HG03342 (cell line): Measurements from ENCODE around the gene ZNF561.
"Not testable (repeated sequence)": the region's sequence is repeated elsewhere in the genome, so short reads cannot be mapped to it uniquely, and the experiment has no call there.

Experiments used
- ATAC-seq: cut with Tn5 transposase; IDR thresholded peaks from one replicate; pipeline ENCODE4 v1.9.1; 2021; ENCODE audit warnings: mild to moderate bottlenecking, moderate library complexity; ENCODE audit not compliant: unreplicated experiment

ZNF561 gene

DNA sequence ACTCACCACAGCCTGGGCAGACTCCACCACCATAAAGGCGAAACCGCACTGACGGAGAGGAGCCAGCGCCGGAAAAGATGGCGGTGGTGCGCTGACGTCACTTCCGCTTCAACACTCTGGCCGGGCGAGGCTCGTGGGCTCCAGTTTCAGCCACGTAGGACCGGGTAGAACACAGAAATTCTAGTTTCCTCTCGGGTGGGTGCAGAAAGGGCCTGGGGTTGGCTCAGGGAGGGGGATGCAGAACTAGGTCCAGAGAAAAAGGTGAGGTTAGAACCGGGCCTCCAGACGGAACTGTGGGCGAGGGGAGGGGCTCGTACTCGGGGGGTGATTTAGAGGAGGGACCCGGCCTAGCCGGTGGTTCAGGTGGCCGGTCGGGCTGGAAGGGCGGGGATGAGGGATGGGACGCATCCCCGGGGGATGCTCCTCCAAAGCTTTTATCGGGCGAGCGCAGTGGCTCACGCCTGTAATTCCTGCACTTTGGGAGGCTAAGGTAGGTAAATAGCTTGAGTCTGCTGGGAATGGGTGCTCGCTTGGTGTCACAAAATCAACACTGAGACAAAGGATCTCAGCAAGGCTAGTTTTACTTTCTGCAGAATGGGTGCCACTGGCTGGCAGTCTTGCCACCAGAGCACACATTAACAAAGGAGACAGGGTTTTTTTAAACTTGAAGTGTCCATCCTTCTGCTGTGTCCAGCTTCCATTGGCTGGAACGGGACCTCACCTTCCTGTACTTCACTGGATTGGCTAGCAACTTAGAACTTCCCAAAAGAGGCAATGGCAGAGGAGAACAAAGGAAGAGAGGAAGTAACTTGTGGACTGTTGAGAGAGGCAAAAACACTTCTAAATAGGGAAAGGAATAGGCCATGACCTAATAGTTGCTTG lies at the start of gene ZNF561:
Gene ZNF561, minus strand, starts transcription at position 77 of the 882 bp plus-strand sequence. CDS start 1,776 bp downstream, outside the sequence.
- peak; percentile 71 for ATAC-seq

DNA sequence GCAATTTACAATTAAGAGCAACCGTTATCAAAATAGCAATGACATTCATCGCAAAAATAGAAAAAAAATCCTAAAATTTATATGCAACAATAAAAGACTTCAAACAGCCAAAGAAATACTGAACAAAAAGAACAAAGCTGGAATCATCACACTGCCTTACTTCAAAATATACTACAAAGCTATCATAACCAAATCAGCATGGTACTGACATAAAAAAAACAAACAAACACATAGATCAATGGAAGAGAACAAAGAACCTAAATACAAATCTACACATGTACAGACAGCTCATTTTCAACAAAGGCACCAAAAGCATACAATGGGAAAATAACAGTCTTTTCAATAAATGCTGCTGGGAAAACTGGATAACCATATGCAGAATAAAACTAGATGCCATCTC lies 47.5 kb upstream of the ZNF561 start:
- no peak for ATAC-seq

DNA sequence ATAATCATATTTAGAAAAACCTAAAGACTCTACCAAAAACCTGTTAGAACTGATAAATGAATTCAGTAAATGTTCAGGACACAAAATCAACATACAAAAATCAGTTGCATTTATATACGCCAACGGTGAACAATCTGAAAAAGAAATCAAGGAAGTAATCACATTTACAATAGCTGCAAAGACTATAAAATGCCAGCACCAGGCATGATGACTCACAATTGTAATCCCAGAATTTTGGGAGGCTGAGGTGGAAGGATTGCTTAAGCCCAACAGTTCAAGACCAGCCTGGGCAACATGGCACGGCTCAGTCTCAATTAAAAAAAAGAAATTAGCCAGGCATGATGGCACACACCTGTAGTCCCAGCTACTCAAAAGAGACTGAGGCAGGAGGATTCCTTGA lies 46.9 kb upstream of the ZNF561 start:
- ATAC-seq: no peak

DNA sequence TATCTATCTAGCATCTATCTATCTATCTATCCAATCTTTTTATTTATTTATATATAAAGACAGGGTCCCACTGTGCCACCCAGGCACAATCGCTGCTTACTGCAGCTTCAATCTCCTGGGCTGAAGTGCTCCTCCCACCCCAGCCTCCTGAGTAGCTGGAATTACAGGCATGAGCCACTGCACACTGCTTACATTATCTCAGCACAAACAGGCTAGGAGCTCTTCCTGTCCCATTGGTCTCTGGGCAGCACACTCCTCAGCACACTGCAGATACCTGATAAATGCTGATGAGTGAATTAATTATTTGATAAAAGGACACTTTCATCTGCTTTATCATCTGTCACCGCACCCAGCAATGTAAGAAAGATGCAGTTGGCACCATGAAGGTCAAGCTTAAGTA lies 37.7 kb upstream of the ZNF561 start:
- no peak for ATAC-seq

DNA sequence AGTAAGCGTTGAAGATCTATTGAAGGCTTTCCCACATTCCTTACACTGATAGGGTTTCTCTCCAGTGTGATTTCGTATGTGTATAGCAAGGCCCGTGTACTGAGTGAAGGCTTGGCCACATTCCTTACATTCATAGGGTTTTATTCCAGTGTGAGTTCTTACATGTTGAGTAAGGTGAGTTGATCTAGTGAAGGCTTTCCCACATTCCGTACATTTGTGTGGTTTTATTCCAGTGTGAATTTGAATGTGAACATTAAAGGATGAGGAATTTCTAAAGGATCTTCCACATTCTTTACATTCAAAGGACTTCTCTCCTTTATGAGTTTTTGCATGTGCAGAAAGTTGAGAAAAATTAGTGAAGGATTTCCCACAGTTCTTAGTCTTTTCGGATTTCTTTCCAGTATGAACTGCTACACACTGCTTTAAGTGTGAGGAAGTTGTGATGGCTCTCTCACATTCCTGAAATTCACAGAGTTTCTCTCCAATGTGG lies 32.1 kb upstream of the ZNF561 start:
- not testable (repeated sequence) for ATAC-seq

DNA sequence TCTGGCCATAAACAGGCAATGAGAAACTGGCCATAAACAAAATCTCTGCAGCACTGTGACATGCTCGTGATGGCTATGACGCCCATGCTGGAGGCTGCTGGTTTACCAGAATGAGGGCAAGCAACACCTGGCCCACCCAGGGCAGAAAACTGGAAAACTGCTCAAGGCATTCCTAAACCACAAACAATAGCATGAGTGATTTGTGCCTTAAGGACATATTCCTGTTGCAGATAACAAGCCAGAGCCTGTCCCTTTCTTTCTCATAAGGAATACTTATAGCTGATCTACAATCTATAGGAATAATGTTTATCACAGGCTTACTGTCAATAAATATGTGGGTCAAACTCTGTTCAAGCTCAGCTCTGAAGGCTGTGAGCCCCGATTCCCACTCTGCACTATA lies 30.4 kb upstream of the ZNF561 start:
- not testable (repeated sequence) for ATAC-seq

DNA sequence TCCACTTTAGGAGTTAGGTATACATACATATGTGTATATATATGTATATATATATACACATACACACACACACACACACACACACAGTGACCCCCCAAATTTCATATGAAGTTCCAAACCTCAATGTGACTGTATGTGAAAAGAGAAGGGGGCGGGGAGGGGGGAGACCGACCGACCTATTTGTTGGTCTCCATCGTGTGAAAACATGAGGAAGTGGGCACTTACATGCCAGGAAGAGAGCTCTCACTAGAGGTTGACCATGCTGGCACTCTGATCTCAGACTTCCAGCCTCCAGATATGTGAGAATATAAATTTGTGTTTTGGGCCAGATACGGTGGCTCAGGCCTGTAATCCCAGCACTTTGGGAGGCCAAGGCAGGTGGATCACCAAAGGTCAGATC lies 29.3 kb upstream of the ZNF561 start:
- ATAC-seq: no peak

DNA sequence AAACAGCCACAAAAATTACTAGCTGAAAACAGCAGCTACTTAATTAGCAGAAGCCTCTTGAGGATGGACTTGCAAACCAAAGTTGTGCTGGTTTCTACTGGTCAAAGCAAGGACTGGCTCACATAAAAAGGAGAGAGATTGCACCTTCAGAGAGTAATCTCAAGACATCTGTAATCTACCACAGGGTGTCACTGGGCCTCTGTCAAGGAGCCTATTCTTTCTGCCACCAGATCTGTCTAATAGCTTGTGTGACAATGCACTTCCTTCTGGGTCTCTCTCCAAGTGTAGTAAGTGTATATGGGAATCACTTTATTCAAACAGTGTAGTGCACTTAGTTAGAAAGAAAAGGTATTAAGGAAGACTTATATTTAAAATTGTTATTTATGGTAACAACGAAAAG lies 24.4 kb upstream of the ZNF561 start:
- no peak for ATAC-seq

DNA sequence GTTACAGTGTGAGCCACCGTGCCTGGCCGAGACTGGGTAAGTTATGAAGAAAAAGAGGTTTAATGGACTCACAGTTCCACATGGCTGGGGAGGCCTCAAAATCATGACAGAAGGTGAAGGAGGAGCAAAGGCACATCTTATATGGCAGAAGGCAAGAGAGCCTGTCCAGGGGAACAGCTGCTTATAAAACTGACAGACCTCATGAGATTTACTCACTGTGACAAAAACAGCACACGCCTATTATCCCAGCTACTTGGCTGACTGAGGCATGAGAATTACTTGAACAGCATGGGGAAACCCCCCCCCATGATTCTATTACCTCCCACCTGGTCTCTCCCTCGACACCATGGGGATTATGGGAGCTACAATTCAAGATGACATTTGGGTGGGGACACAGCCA lies 23.4 kb upstream of the ZNF561 start:
- ATAC-seq: no peak

DNA sequence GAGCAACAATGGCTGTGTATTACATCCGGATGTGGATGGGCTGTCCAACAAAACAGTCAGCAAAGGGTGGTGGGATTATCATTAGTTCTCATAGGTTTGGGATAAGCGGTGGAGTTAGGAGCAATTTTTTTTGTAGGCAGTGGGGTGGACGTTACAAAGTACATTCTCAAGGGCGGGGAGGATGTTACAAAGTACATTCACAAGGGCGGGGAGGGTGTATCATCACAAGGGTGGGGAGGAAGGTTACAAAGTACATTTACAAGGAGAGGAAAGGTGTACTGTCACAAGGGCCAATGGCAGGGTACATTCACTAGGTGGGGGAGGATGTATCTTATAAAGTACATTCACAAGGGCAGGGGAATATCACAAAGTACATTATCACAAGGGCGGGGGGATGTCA lies 20.8 kb upstream of the ZNF561 start:
- no peak for ATAC-seq

DNA sequence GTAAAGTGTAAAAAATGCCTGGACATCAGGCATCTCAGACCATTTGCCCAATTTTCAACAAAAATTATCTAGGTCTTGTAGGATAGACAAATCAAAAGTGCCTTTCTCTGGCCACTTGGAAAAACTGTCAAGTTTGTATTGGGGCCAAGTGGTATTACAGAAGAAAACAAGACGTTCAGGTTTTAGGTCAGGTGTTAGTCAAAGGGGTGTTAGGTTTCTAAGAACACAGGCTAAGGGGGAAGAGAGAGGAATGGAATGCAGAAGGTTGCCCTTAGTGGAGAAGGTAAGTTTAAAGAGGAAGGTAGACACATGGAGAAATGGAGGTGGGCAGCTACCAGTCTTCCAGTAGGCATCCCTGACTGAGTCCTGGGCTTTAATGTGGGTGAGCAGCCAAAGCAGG lies 19.9 kb upstream of the ZNF561 start:
- no peak for ATAC-seq

DNA sequence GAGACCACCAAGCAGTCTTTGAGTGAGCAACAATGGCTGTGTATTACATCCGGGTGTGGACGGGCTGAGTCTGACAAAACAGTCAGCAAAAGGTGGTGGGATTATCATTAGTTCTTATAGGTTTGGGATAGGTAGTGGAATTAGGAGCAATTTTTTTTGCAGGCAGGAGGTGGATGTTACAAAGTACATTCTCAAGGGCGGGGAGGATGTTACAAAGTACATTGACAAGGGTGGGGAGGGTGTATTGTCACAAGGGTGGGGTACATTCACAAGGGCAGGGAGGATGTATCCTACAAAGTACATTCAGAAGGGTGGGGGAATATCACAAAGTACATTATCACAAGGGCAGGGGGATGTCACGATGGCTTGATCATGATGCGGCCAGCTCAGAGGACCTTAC lies 15.0 kb upstream of the ZNF561 start:
- ATAC-seq: no peak

DNA sequence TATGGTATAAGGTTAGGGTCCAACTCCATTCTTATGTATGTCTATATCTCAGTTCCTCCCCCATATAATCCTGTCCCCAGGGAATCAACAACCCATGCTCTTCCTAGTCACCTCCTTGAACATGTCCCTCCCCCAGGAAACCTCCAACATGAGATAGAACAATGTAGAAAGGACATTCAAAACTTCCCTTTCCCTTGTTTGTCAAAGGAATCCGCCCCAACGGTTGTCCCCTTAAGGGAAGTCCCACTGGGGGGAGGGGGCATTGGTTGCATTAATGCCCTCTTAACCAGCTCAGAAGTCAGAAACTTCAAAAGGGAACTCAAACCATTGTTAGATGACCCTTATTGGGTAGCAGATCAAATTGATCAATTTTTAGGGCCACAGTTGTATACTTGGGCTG lies 6.8 kb upstream of the ZNF561 start:
- no peak for ATAC-seq

DNA sequence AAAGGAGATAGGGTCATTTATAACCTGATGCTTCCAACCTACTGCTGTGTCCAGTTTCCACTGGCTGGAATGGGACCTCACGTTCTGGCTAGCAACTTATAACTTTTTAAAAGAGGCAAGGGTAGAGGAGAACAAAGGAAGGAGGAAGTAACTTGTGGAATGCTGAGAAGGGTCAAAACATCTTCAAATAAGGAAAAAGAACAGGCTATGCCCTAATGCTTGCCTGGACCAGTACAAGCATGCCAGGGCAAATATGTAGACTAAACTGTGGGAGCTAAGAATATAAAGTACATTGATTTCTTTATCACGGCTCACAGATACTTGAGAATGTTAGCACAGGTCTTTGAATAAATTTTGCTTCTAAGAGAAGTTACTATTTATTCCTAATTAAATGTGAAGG lies 1.5 kb upstream of the ZNF561 start:
- no peak for ATAC-seq

DNA sequence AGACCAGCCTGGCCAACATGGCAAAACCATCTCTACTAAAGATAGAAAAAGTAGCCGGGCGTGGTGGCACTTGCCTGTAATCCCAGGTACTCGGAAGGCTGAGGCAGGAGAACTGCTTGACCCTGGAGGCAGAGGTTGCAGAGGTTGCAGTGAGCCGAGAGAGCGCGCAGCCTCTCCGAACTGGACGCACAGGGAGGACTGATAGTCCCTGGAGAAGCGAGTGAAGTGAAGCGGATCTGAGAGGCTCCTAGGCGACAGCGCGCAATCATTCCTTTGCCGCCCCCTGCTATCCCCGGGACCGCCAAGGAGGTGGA lies 233 bp downstream of the ZNF561 start:
- no peak for ATAC-seq

DNA sequence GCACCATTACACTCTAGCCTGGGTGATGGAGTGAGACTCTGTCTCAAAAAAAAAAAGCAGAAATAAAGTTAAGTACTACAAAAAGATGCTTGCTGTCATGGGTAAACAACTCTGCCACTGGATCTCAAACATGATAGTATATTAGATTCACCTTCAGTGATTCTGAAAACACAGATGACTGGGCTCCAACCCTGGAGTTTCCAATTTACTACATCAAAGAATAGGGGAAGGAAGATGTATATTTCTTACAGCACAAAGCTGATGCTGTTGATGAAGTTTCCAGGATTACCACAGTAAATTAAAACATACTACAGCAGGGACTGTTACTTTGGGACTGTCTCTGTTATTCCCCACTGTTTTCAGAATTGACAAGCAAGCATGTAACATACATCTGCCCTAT lies 5.2 kb downstream of the ZNF561 start:
- no peak for ATAC-seq

DNA sequence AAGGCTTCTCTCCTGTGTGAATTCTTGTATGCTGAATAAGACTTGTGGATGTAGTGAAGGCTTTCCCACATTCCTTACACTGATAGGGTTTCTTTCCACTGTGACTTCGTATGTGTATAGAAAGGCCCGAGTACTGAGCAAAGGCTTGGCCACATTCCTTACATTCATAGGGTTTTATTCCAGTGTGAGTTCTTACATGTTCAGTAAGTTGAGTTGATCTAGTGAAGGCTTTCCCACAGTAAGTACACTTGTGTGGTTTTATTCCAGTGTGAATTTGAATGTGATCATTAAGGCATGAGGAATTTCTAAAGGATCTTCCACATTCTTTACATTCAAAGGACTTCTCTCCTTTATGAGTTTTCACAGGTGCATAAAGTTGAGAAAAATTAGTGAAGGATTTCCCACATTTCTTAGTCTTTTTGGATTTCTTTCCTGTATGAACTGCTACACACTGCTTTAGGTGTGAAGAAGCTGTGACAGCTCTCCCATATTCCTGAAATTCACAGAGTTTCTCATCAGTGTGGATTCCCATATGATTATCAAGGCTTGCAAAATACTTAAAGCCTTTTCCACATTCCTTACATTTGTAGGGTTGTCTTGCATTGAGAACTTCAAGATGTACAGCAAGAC lies 10.4 kb downstream of the ZNF561 start:
- ATAC-seq: no peak

DNA sequence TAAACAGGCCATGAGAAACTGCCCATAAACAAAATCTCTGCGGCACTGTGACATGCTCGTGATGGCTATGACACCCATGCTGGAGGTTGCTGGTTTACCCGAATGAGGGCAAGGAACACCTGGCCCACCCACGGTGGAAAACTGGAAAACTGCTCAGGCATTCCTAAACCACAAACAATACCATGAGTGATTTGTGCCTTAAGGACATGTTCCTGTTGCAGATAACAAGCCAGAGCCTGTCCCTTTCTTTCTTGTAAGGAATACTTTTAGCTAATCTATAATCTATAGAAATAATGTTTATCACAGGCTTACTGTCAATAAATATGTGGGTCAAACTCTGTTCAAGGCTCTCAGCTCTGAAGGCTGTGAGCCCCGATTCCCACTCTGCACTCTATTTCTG lies 12.1 kb downstream of the ZNF561 start:
- ATAC-seq: no peak

DNA sequence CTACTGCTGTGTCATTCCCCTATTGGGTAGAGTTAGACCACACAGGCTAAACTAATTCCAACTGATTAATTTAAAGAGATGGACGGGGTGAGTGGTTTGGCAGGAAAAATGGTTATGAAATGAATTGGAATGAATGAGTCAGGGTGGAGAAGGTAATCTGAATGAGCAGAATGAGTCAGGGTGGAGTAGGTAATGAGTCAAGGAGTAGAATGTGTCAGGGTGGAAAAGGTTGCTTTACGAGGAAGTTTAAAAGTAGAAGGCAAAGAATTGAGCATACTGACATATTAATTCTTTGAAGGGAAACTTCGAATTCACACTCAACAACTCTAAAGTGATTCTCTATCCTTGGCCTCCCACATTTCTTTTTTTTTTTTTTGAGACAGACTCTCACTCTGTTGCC lies 24.0 kb downstream of the ZNF561 start:
- ATAC-seq: no peak

DNA sequence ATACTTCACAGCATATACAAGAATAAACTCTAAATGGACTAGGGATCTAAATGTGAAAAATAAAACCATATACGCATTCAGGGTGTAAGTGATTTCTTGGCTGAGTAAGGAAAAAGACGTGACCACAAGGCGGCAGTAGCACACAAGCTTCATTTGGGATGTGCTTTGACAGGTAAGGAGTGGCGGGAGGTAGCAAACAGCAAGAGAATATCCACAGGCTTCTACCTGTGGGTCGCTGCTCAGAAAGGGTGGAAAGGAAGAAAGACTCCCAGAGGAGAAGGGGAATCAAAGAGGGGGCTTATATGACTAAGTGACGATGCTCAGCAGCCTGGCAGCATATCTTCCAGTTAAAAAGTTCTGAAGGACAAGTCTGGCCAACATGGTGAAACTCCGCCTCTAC lies 34.3 kb downstream of the ZNF561 start:
- ATAC-seq: no peak

DNA sequence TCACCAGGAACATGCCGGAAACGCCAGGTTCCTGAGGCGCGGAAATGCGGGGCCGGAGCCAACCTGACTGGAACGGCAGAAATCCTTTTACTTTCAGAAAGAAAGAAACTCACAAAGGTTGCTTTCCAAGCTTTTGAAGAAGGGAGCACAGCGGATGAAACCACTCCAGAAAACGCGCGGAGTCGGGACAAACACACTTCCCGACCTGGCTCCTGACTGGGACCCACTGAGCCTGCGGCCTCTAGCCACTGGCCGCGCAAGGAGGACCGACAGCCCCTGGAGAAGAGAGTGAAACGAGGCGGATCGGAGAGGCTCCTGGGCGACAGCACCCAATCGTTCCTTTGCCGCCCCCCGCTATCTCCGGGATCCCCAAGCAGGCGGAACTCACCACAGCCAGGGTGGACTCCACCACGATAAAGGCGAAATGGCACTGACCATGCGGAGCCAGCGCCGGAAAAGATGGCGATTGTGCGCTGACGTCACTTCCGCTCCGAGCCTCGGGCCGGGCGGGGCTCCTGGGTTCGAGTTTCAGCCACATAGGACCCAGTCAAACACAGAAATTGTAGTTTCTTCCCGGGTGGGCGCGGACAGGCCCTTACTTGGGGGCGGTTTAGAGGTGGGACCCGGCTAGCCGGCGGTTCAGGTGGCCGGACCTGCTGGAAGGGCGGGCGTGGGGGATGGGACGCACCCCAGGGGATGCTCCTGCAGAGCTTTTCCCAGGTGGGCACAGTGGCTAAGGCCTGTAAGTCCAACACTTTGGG lies 36.8 kb downstream of the ZNF561 start, which contains the start of gene ZNF121:
Gene ZNF121, minus strand, starts transcription at position 432 of the 761 bp plus-strand sequence. CDS start 16,407 bp downstream, outside the sequence.
- peak; percentile 88 for ATAC-seq
